Stimulated activated CD8-positive, alpha-beta memory T cell treated with anti-CD3 and anti-CD28 coated beads, Interleukin-15, amount 100 ng/mL, for 48 hours (primary cell): ENCODE data around the gene XXYLT1.
"Not testable (repeated sequence)": the region's sequence is repeated elsewhere in the genome, so short reads cannot be mapped to it uniquely, and the experiment has no call there.

ENCODE experiments used
- DNase-seq, 2 donors: peaks; one replicate each; pipeline ENCODE4 v3.0.0-alpha.2; 2020; ENCODE audit warnings: low read depth in 2 of 2

The XXYLT1 gene

GRCh38 chr3:195042743-195043606, 228.0 kb downstream of the XXYLT1 start:
- no peak for DNase-seq

GRCh38 chr3:195041871-195042742, 228.9 kb downstream of the XXYLT1 start:
- DNase-seq, result no peak

GRCh38 chr3:195040773-195041520, 230.0 kb downstream of the XXYLT1 start:
- DNase-seq, result no peak

GRCh38 chr3:195040094-195040493, 230.9 kb downstream of the XXYLT1 start:
- no peak for DNase-seq

GRCh38 chr3:195039180-195039843, 231.6 kb downstream of the XXYLT1 start:
- no peak for DNase-seq

- no peak for DNase-seq
Observed at GRCh38 chr3:195038161-195038560, 232.8 kb downstream of the XXYLT1 start.

- not testable (repeated sequence) for DNase-seq
Observed at GRCh38 chr3:195037586-195037985, 233.4 kb downstream of the XXYLT1 start.

GRCh38 chr3:195036974-195037373, 234.0 kb downstream of the XXYLT1 start:
- DNase-seq, result no peak

- DNase-seq, result no peak
Observed at GRCh38 chr3:195036574-195036973, 234.4 kb downstream of the XXYLT1 start.

- no peak for DNase-seq
Observed at GRCh38 chr3:195036203-195036505, 234.8 kb downstream of the XXYLT1 start.

GRCh38 chr3:195035345-195036202, 235.4 kb downstream of the XXYLT1 start:
- DNase-seq, result no peak

- no peak for DNase-seq
Observed at GRCh38 chr3:195034541-195034940, 236.4 kb downstream of the XXYLT1 start.

- no peak for DNase-seq
Observed at GRCh38 chr3:195034101-195034500, 236.9 kb downstream of the XXYLT1 start.

GRCh38 chr3:195033531-195034091, 237.3 kb downstream of the XXYLT1 start:
- DNase-seq, result no peak

- DNase-seq, result no peak
Observed at GRCh38 chr3:195032955-195033354, 238.0 kb downstream of the XXYLT1 start.

GRCh38 chr3:195032106-195032759, 238.7 kb downstream of the XXYLT1 start:
- no peak for DNase-seq

- no peak for DNase-seq
Observed at GRCh38 chr3:195031574-195032003, 239.4 kb downstream of the XXYLT1 start.

- no peak for DNase-seq
Observed at GRCh38 chr3:195030791-195031321, 240.1 kb downstream of the XXYLT1 start.

GRCh38 chr3:195028877-195029606, 241.9 kb downstream of the XXYLT1 start:
- no peak for DNase-seq
